Activated CD4-positive, CD25-positive, alpha-beta regulatory T cell treated with anti-CD3 and anti-CD28 coated beads, Interleukin-2, amount 50 U/mL, for 72 hours (primary cell): ENCODE measurements around the gene CEP85L.
"Not testable (repeated sequence)": the region's sequence is repeated elsewhere in the genome, so short reads cannot be mapped to it uniquely, and the experiment has no call there.

Experiments used
- DNase-seq: peaks from one replicate; pipeline ENCODE4 v3.0.0; 2021

CEP85L gene

DNA sequence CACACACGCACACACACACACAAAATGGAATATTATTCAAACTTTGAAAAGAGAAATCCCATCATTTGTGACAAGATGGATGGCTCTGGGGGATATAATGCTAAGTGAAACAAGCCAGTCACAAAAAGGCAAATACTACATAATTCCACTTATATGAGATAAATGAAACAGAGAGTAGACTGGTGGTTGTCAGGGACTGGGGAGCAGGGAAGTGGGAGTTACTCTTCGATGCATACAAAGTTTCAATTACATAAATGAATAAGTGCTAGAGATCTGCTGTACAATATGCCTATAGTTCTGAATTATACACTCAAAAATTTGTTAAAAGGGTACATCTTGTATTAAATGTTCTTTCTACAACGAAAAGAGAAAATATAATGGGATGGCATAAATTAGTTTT lies 161.4 kb downstream of the CEP85L start:
- no peak for DNase-seq

GRCh38 chr6:118488631-118489030 lies 162.8 kb downstream of the CEP85L start:
- DNase-seq, result no peak

GRCh38 chr6:118485601-118486550 lies 165.5 kb downstream of the CEP85L start:
- DNase-seq, result no peak

- no peak for DNase-seq
These were observed 174.8 kb downstream of the CEP85L start for GRCh38 chr6:118476551-118476950.

- no peak for DNase-seq
These were observed 178.1 kb downstream of the CEP85L start for GRCh38 chr6:118473266-118473665.

DNA sequence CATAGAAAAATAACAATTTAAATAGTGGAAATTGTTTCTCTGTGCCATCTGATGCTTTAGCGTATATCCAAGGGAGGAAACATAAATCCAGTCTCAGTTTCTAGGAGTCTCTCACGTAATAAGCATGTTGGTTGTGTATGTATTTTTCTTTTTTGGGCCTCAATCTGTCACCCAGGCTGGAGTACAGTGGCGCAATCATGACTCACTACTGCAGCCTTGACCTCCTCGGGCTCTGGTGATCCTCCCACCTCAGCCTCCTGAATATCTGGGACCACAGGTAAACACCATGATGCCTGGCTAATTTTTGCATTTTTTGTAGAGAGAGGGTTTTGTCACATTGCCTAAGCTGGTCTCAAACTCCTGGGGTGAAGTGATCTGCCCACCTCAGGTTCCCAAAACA lies 181.9 kb downstream of the CEP85L start:
- no peak for DNase-seq

- no peak for DNase-seq
These were observed 182.5 kb downstream of the CEP85L start for GRCh38 chr6:118468682-118469465.

DNA sequence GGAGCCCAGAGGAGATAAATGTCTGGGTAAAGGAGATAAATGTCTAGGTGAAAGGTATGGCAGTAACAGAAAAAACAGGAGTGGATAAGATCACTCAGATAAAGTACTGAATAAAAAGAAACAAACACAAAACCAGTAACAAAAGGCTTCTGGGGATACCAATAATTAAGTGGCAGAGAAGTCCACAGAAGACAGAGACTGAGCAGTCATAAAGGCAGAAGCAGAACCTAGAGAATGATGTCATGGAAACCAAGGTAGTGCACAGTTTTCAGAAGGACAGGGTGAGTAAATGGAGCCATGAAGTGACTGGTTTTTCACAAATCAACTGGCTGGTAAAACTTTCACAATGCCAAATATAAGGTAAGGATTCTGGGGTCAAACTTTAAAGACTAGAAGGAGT lies 184.2 kb downstream of the CEP85L start:
- no peak for DNase-seq

DNA sequence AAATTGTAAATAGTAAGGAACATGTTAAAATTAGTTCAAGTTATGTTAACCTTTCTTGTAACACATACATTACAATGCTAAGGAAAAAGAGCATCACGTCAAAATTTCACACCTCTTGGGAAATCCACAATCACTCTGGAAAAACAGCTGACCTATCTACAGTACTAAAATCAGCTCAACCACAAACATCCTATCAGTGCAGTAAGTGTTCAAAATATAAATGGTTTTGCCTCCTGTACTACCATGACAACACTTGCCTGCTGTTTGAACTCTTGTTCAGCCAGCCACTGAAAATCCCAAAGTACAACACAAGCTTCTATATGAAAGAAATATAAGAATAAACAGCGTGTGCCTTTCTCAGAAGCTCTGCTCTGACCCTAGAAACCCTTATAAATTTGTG lies 186.8 kb downstream of the CEP85L start:
- DNase-seq, result no peak

DNA sequence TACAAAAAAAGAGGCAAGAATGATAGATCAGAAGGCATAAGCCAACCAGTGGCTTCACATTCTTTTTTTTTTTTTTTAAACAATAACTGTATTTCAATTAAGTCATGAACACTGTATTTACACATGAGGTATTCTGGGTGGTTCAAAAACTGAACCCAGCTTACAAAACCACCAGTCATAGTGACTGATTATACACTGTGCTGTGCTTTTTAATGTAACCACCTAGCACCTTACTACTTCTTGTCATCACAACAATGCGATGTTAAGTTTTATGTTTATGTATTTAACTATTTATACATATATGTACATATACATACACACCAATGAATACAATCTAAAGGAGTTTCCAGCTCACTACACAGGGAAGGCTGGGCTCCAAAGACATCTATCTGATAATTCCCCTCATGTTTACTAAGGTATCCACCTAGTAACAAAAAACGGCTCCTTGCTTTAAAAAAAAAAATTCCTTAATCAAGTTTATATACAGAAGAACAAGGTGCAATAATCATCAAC lies 190.4 kb downstream of the CEP85L start:
- DNase-seq, result no peak

GRCh38 chr6:118456982-118457381 lies 194.4 kb downstream of the CEP85L start:
- DNase-seq, result no peak

DNA sequence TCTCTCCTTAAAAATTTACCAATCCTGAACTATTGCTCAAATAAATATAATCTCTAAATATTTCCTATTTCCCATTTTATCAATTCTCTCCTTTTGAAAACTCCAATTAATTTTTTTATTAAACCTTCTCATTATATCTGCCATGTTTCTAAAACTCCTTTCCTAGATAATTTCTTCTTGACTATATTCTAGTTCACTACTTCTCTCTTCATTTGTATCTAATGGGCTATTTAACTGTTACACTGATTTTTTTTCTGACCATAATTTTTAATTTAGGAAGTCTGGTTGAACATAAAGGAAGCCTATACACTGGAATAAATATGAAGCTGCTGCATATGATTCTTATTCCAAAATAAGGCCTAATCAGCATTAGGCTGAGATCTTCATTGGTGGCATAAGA lies 199.6 kb downstream of the CEP85L start:
- no peak for DNase-seq

- no peak for DNase-seq
These were observed 206.6 kb downstream of the CEP85L start for GRCh38 chr6:118444796-118445195.

DNA sequence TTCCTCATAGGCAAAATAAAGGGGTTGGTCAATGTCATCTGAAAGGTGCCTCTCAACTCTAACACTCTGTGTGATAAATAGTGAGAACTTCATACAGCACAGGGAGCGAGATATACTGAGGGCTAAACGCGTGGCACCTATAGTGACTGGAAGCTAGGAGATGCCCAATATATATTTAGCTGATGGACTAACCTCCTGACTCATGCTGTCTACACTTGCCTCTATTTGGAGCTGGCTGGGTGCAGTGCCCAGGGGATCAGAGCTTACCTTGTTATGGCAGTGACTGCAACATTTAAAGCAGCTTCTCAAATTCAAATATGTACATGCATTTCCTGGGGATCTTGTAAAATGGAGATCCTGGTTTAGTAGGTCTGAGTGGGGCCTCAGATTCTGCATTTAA lies 214.9 kb downstream of the CEP85L start:
- no peak for DNase-seq

- DNase-seq, result not testable (repeated sequence)
These were observed 217.2 kb downstream of the CEP85L start for GRCh38 chr6:118434147-118434546.

GRCh38 chr6:118421312-118421711 lies 230.1 kb downstream of the CEP85L start:
- not testable (repeated sequence) for DNase-seq

DNA sequence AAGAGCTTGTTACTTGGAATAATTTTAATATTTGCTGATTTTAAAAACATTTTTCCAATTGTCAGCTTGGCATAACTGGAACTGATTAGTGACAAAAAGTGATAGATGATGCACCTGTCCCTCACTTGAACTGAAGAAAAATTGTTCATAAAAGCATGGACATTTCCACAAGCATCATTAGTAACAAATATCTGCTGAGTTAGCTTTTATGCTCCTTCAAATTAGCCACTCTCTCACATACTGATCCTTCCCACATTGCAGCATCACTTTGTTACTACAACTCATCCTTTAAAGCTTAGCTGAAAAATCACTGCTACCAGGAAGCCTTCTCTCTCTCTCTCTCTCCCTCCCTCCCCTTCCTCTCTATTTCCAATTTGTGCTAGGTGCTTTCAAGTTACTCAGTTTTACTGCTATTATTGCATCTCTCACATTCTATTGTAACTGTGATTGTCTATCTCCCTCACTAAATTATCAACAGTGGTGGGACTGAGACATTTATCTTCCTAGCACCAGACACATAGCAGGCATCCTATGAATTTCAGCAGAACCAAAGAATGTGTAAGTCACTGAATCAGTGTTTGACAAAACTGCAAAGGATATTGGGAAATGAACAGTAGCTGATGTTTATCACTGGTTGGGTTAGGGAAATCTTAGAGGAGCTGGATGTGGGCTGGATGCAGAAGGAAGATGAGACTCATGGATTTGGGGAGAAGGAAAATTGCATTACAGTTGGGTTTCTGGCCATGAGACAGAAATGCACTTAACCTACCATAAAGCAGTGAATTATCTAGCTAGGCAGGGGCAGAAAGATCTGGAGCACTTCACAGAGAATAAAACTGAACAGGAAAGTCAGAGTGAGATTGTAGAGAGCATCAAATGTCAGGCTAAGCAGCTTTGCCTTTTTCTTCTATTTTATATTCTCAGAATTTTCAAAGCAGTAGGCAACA lies 231.7 kb downstream of the CEP85L start:
- DNase-seq, result no peak
